ENCODE data around the gene WDPCP. TPM values are rescaled to one million over a fixed set of nuclear protein-coding genes. Genes with fewer than 3 reads are reported as not detected.

WDPCP gene
- total and polyA plus RNA-seq, 10 of the 15 experiments (the other 5 are each of a cell fraction or from before 2014, with no cell fraction given): 2.1 to 7.9 (median 4.6) TPM

DNA sequence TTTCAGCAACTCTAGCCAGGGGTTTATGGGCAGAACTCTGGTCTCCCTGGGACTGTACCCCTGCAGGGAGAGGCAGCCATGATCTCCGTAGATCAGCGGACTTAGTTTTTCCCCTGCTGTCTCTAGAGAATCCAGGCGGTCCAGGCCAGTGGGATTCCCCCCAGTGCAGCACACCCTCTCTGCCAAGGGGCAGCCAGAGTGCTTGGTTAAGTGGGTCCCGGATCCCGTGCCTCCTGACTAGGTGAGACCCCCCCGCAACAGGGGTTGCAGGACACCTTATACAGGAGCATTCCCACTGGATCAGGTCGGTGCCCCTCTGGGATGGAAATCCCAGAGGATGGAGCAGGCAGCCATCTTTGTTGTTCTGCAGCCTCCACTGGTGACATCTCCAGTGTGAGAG, 33.0 kb downstream of the WDPCP start:
- ChIA-PET SMC1A (ENCODE audit: uncharacterized antibody, unreplicated experiment) (no interaction called here), RAD21 (ENCODE audit: unreplicated experiment) (interaction anchor here (1.0 kb wide), 1 partner anchor 35 kb away, joined by 3 read pairs; no protein-coding TSS in a partner anchor), CTCF (interaction anchor here (1.4 kb wide), 1 partner anchor 12 kb away, joined by 5 read pairs; no protein-coding TSS in a partner anchor), POLR2A (no interaction called here)
- no peak for TF ChIP-seq TCF3 (IDR thresholded peaks at IDR 0.05; ENCODE audit: borderline replicate concordance, insufficient read depth, low read depth, low read length)
- no peak for TF ChIP-seq JUNB (IDR thresholded peaks at IDR 0.05)
- no peak for TF ChIP-seq YBX1 (IDR thresholded peaks at IDR 0.05)
- TF ChIP-seq GATAD2B (conservative IDR thresholded peaks at IDR 0.05; ENCODE audit: low read depth): no peak
- no peak for TF ChIP-seq BCL11A (IDR thresholded peaks at IDR 0.05; ENCODE audit: low read depth, low read length)
- TF ChIP-seq, protein P1, sequence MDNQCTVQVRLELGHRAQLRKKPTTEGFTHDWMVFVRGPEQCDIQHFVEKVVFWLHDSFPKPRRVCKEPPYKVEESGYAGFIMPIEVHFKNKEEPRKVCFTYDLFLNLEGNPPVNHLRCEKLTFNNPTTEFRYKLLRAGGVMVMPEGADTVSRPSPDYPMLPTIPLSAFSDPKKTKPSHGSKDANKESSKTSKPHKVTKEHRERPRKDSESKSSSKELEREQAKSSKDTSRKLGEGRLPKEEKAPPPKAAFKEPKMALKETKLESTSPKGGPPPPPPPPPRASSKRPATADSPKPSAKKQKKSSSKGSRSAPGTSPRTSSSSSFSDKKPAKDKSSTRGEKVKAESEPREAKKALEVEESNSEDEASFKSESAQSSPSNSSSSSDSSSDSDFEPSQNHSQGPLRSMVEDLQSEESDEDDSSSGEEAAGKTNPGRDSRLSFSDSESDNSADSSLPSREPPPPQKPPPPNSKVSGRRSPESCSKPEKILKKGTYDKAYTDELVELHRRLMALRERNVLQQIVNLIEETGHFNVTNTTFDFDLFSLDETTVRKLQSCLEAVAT (IDR thresholded peaks at IDR 0.05): no peak
- no peak for TF ChIP-seq REST (IDR thresholded peaks at IDR 0.05; ENCODE audit: low read depth, low read length)
- TF ChIP-seq USF1 (IDR thresholded peaks at IDR 0.05; ENCODE audit: borderline replicate concordance, extremely low read length, insufficient read depth, low read depth, low read length): no peak
- no peak for TF ChIP-seq NRF1 (conservative IDR thresholded peaks at IDR 0.05; ENCODE audit: low read depth, low read length)
- no peak for TF ChIP-seq CBX3 (IDR thresholded peaks at IDR 0.05; ENCODE audit: borderline replicate concordance, low read depth)
- TF ChIP-seq SREBF2 (IDR thresholded peaks at IDR 0.05; ENCODE audit: low read length): no peak
- no peak for TF ChIP-seq NFXL1 (IDR thresholded peaks at IDR 0.05; ENCODE audit: borderline replicate concordance)
- TF ChIP-seq RBBP5 (conservative IDR thresholded peaks at IDR 0.05): no peak
- no peak for TF ChIP-seq POLR2AphosphoS5 (IDR thresholded peaks at IDR 0.05; ENCODE audit: low read length)
- TF ChIP-seq, protein P2, sequence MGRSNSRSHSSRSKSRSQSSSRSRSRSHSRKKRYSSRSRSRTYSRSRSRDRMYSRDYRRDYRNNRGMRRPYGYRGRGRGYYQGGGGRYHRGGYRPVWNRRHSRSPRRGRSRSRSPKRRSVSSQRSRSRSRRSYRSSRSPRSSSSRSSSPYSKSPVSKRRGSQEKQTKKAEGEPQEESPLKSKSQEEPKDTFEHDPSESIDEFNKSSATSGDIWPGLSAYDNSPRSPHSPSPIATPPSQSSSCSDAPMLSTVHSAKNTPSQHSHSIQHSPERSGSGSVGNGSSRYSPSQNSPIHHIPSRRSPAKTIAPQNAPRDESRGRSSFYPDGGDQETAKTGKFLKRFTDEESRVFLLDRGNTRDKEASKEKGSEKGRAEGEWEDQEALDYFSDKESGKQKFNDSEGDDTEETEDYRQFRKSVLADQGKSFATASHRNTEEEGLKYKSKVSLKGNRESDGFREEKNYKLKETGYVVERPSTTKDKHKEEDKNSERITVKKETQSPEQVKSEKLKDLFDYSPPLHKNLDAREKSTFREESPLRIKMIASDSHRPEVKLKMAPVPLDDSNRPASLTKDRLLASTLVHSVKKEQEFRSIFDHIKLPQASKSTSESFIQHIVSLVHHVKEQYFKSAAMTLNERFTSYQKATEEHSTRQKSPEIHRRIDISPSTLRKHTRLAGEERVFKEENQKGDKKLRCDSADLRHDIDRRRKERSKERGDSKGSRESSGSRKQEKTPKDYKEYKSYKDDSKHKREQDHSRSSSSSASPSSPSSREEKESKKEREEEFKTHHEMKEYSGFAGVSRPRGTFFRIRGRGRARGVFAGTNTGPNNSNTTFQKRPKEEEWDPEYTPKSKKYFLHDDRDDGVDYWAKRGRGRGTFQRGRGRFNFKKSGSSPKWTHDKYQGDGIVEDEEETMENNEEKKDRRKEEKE (IDR thresholded peaks at IDR 0.05): no peak
- TF ChIP-seq SUPT20H (IDR thresholded peaks at IDR 0.05; ENCODE audit: borderline replicate concordance, control insufficient read depth, low read depth, low read length): no peak
- TF ChIP-seq KLF5 (IDR thresholded peaks at IDR 0.05; ENCODE audit: partially characterized antibody): no peak
- Histone ChIP-seq H3K36me3 (ENCODE audit: control insufficient read depth in 2 of 2, insufficient read depth in 2 of 2, low read length in 1 of 2) (no peaks in the 10 kb centered on the region), H4K20me1 (ENCODE audit: control insufficient read depth, insufficient read depth) (no peaks in the 10 kb centered on the region), H3K4me1 (ENCODE audit: control insufficient read depth, insufficient read depth, low read length) (no peaks in the 10 kb centered on the region; the same call in 1 of the 2 replicates), H3K4me2 (ENCODE audit: control insufficient read depth, insufficient read depth) (no peak overlapping the region), H3K27ac (ENCODE audit: control insufficient read depth, insufficient read depth) (no peak overlapping the region), H3K79me2 (ENCODE audit: control insufficient read depth, insufficient read depth, low read length) (no peaks in the 10 kb centered on the region), H3K9me3 (replicated peaks; ENCODE audit: control insufficient read depth, insufficient read depth, low read length) (no peaks in the 10 kb centered on the region; the same call in 2 of the 3 replicates), H2AFZ (ENCODE audit: control insufficient read depth, low read depth, low read length) (no peak overlapping the region), H3K4me3 (no peak overlapping the region), H3K27me3 (replicated peaks in 1 of 2; ENCODE audit: control insufficient read depth in 2 of 2, insufficient read depth in 2 of 2, low read length in 1 of 2) (no peaks in the 10 kb centered on the region), H3K9ac (ENCODE audit: control insufficient read depth, insufficient read depth, low read length) (no peak overlapping the region)
- ATAC-seq (no peak), FAIRE-seq (no peak), DNase-seq (ENCODE audit: low read depth, low spot score) (no peak)
- 84% methylated on average over 7 of the region's 7 CpGs for WGBS (ENCODE audit: insufficient coverage, insufficient replicate concordance, low lambda C conversion rate, missing lambda C conversion rate)
- BruUV-seq (replicated peaks): no TSS peak
- intact Hi-C loops (cut with micrococcal nuclease; ENCODE audit: unreplicated experiment) (no loop called here), in situ Hi-C loops (cut with MboI) (no loop called here)
